CD4-positive, alpha-beta T cell treated with Interleukin-4 for 1 hour (primary cell): ENCODE measurements around the gene PRRT2.

Experiments
- DNase-seq, 2 donors: peaks; one replicate each; pipeline ENCODE4 v3.0.0-alpha.2; 2020 to 2022

Gene PRRT2

GRCh38 chr16:29863669-29863984 lies 51.6 kb downstream of the PRRT2 start:
- DNase-seq, result no peak

- DNase-seq, result no peak
Measured at GRCh38 chr16:29864205-29864604, 52.2 kb downstream of the PRRT2 start.
